ENCODE measurements around the gene DLAT.

Gene DLAT

GRCh38 chr11:112024773-112025678, at the start of gene DLAT:
TSS of gene DLAT (plus strand) at chr11:112025408. CDS start at chr11:112025473, 65 bp downstream.
- H3K27me3 Mint-ChIP-seq = no peaks in the 10 kb centered on the region
- peak within 1 kb of the TSS; percentile 99 for H3K27ac Mint-ChIP-seq
- ATAC-seq (peak; percentile 85), DNase-seq (peak; percentile 87)
- peak within 1 kb of the TSS; percentile 98 for H3K4me3 Mint-ChIP-seq
- H3K36me3 Mint-ChIP-seq (ENCODE audit: low read depth) = peaks cover 35% of the 10 kb centered on the region
- H3K9me3 Mint-ChIP-seq = no peaks in the 10 kb centered on the region
- peaks cover 25% of the 10 kb centered on the region for H3K4me1 Mint-ChIP-seq

- Mint-ChIP-seq H3K4me3 (peak overlapping the region; percentile 37), H3K36me3 (ENCODE audit: low read depth) (peaks cover 16% of the 10 kb centered on the region), H3K9me3 (no peaks in the 10 kb centered on the region), H3K27me3 (peaks cover 14% of the 10 kb centered on the region), H3K27ac (no peak overlapping the region), H3K4me1 (peaks cover 12% of the 10 kb centered on the region)
- no peak for DNase-seq
- ATAC-seq = no peak
Measured at GRCh38 chr11:111976119-111976766, 49.0 kb upstream of the DLAT start.

GRCh38 chr11:111976767-111977145, 48.5 kb upstream of the DLAT start:
- Mint-ChIP-seq H3K27ac (no peak overlapping the region), H3K9me3 (no peaks in the 10 kb centered on the region), H3K4me3 (peak overlapping the region; percentile 37), H3K36me3 (ENCODE audit: low read depth) (peaks cover 16% of the 10 kb centered on the region), H3K27me3 (peaks cover 14% of the 10 kb centered on the region), H3K4me1 (peaks cover 12% of the 10 kb centered on the region)
- ATAC-seq (no peak), DNase-seq (no peak)

GRCh38 chr11:111977146-111978027, 47.8 kb upstream of the DLAT start:
- H3K27ac Mint-ChIP-seq = no peak overlapping the region
- H3K4me3 Mint-ChIP-seq = peak overlapping the region; percentile 56
- peaks cover 12% of the 10 kb centered on the region for H3K4me1 Mint-ChIP-seq
- no peaks in the 10 kb centered on the region for H3K9me3 Mint-ChIP-seq
- peaks cover 14% of the 10 kb centered on the region for H3K27me3 Mint-ChIP-seq
- peaks cover 15% of the 10 kb centered on the region for H3K36me3 Mint-ChIP-seq (ENCODE audit: low read depth)
- ATAC-seq (peak; percentile 68), DNase-seq (peak; percentile 23)

- ATAC-seq (no peak), DNase-seq (no peak)
- peaks cover 14% of the 10 kb centered on the region for H3K27me3 Mint-ChIP-seq
- H3K4me1 Mint-ChIP-seq = peaks cover 12% of the 10 kb centered on the region
- peaks cover 16% of the 10 kb centered on the region for H3K36me3 Mint-ChIP-seq (ENCODE audit: low read depth)
- no peaks in the 10 kb centered on the region for H3K9me3 Mint-ChIP-seq
- no peak overlapping the region for H3K27ac Mint-ChIP-seq
- peak overlapping the region; percentile 56 for H3K4me3 Mint-ChIP-seq
Measured at GRCh38 chr11:111978028-111978771, 47.0 kb upstream of the DLAT start.

- Mint-ChIP-seq H3K27me3 (peaks cover 14% of the 10 kb centered on the region), H3K4me1 (peaks cover 12% of the 10 kb centered on the region), H3K27ac (no peak overlapping the region)
Measured at GRCh38 chr11:111980062-111980461, 45.1 kb upstream of the DLAT start.

GRCh38 chr11:111981270-111981669, 43.9 kb upstream of the DLAT start:
- peaks cover 11% of the 10 kb centered on the region for H3K27me3 Mint-ChIP-seq
- no peak overlapping the region for H3K27ac Mint-ChIP-seq
- H3K9me3 Mint-ChIP-seq = no peaks in the 10 kb centered on the region
- no peak overlapping the region for H3K4me3 Mint-ChIP-seq
- DNase-seq = no peak
- H3K36me3 Mint-ChIP-seq (ENCODE audit: low read depth) = peaks cover 16% of the 10 kb centered on the region
- H3K4me1 Mint-ChIP-seq = peaks cover 10% of the 10 kb centered on the region
- ATAC-seq = no peak

More at GRCh38 chr11:111980062-111980461, 45.1 kb upstream of the DLAT start:
- Mint-ChIP-seq H3K9me3 (no peaks in the 10 kb centered on the region), H3K36me3 (ENCODE audit: low read depth) (peaks cover 14% of the 10 kb centered on the region), H3K4me3 (no peak overlapping the region)
- no peak for DNase-seq
- no peak for ATAC-seq

- DNase-seq = peak; percentile 50
- H3K9me3 Mint-ChIP-seq = no peaks in the 10 kb centered on the region
- H3K4me1 Mint-ChIP-seq = peaks cover 7% of the 10 kb centered on the region
- H3K27me3 Mint-ChIP-seq = peaks cover 7% of the 10 kb centered on the region
- peak; percentile 62 for ATAC-seq
- H3K27ac Mint-ChIP-seq = no peak overlapping the region
- H3K4me3 Mint-ChIP-seq = no peak overlapping the region
- peaks cover 20% of the 10 kb centered on the region for H3K36me3 Mint-ChIP-seq (ENCODE audit: low read depth)
Measured at GRCh38 chr11:111982019-111982464, 43.2 kb upstream of the DLAT start.

GRCh38 chr11:111982541-111983186, 42.5 kb upstream of the DLAT start:
- Mint-ChIP-seq H3K27me3 (peaks cover 5% of the 10 kb centered on the region), H3K36me3 (ENCODE audit: low read depth) (peaks cover 20% of the 10 kb centered on the region), H3K9me3 (no peaks in the 10 kb centered on the region), H3K27ac (no peak overlapping the region), H3K4me3 (no peak overlapping the region), H3K4me1 (peaks cover 4% of the 10 kb centered on the region)
- DNase-seq (no peak), ATAC-seq (no peak)

GRCh38 chr11:111983187-111983986, 41.8 kb upstream of the DLAT start:
- Mint-ChIP-seq H3K4me3 (no peak overlapping the region), H3K9me3 (no peaks in the 10 kb centered on the region), H3K27me3 (no peaks in the 10 kb centered on the region), H3K36me3 (ENCODE audit: low read depth) (peaks cover 20% of the 10 kb centered on the region), H3K27ac (no peak overlapping the region), H3K4me1 (no peaks in the 10 kb centered on the region)
- no peak for DNase-seq
- ATAC-seq = no peak

- Mint-ChIP-seq H3K36me3 (ENCODE audit: low read depth) (peaks cover 35% of the 10 kb centered on the region), H3K27ac (no peak overlapping the region), H3K27me3 (no peaks in the 10 kb centered on the region), H3K4me1 (no peaks in the 10 kb centered on the region), H3K9me3 (no peaks in the 10 kb centered on the region), H3K4me3 (no peak overlapping the region)
- ATAC-seq = no peak
- DNase-seq = no peak
Measured at GRCh38 chr11:111986589-111986988, 38.6 kb upstream of the DLAT start.

GRCh38 chr11:111990381-111990780, 34.8 kb upstream of the DLAT start:
- Mint-ChIP-seq H3K4me1 (no peaks in the 10 kb centered on the region), H3K27me3 (no peaks in the 10 kb centered on the region), H3K4me3 (no peak overlapping the region), H3K36me3 (ENCODE audit: low read depth) (peaks cover 30% of the 10 kb centered on the region), H3K27ac (no peak overlapping the region), H3K9me3 (no peaks in the 10 kb centered on the region)
- no peak for DNase-seq
- no peak for ATAC-seq

Data from activated naive CD8-positive, alpha-beta T cell treated with anti-CD3 and anti-CD28 coated beads, Interleukin-2, amount 50 U/mL, for 24 hours (primary cell).